ENCODE results near the gene IDH3A. TPM values are rescaled to one million over a fixed set of nuclear protein-coding genes. Genes with fewer than 3 reads are reported as not detected.

The IDH3A gene
- total and polyA plus RNA-seq, 3 donors from 2014 or later: 88.9 to 120 (median 119) TPM

DNA sequence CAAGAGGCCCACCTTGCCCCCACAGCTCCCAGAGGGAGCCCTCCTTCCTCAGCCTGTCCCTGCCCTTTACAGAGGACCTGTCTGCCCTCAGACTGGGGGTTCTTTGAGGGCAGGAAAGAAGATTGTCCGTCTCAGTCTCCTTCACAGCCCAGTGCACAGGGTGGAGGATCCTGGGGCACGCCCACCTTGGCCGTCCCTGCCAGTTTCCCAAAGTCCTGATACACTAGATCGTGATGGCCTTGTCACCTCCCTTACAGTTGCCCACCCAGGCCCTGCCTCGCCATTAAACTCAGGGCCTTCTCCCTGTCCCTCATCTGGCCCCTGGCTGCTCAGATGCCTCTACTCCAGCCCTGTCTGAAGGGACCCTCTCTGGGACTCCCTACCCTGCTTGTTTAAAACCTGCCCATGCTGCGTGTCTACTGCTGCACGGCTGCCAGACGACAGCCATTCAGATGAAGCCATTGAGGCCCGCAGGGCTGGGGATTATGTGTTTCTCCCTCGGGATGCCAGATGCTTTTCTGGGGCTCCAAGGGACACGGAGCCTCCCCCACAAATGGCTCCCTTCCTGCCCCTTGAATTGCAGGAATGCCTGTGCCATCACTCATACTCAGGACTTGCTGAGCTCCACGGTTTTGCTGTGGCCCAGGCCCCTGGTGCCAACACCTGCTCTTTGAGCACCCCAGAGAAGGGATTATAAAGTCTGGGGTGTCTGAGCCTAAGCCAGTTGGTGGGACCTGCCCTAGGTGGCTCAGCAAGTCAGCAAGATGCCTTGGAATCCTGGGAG lies 57.4 kb downstream of the IDH3A start:
- Histone ChIP-seq H3K4me1 (peaks cover 71% of the 10 kb centered on the region), H3K27me3 (no peaks in the 10 kb centered on the region), H3K9me3 (no peaks in the 10 kb centered on the region), H3K27ac (peak overlapping the region; percentile 69 to 80), H3K36me3 (ENCODE audit: low read depth, missing control alignments) (no peaks in the 10 kb centered on the region), H3K4me3 (no peak overlapping the region)
- intact Hi-C loops (cut with DNase I; ENCODE audit: low total_unique reads): no loop called here
- TF ChIP-seq, protein P1, sequence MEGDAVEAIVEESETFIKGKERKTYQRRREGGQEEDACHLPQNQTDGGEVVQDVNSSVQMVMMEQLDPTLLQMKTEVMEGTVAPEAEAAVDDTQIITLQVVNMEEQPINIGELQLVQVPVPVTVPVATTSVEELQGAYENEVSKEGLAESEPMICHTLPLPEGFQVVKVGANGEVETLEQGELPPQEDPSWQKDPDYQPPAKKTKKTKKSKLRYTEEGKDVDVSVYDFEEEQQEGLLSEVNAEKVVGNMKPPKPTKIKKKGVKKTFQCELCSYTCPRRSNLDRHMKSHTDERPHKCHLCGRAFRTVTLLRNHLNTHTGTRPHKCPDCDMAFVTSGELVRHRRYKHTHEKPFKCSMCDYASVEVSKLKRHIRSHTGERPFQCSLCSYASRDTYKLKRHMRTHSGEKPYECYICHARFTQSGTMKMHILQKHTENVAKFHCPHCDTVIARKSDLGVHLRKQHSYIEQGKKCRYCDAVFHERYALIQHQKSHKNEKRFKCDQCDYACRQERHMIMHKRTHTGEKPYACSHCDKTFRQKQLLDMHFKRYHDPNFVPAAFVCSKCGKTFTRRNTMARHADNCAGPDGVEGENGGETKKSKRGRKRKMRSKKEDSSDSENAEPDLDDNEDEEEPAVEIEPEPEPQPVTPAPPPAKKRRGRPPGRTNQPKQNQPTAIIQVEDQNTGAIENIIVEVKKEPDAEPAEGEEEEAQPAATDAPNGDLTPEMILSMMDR (IDR thresholded peaks at IDR 0.05): no peak
- TF ChIP-seq POLR2A (IDR thresholded peaks at IDR 0.05): no peak
- DNase-seq: peak; percentile 14
- 53 to 71% methylated on average over 7 to 12 of the region's 12 CpGs for WGBS, 2 donors

DNA sequence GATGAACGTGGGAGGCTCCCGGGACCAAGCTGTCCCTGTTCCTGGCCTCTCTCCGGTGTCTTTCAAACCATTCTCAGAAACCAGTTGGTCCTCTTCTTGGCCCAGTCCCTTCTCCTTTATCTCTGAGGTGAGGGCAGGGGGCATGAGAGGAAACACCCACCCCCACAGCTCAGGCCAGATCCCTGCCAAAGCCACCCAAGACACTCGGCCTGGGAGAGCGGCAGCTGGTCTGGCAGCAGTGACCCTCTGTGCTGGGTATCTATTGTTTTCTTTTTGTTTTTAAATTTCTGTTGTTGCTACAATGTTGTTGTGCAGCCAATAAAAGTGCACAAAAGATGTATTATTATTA lies 57.9 kb downstream of the IDH3A start:
- TF ChIP-seq POLR2A (IDR thresholded peaks at IDR 0.05): no peak
- TF ChIP-seq, protein P1 (IDR thresholded peaks at IDR 0.05): no peak
- H3K27ac ChIP-seq: peak overlapping the region; percentile 69 to 80
- no peak overlapping the region for H3K4me3 ChIP-seq
- no peaks in the 10 kb centered on the region for H3K9me3 ChIP-seq
- H3K4me1 ChIP-seq: peaks cover 75% of the 10 kb centered on the region
- 35 to 58% methylated on average over 5 of the region's 5 CpGs for WGBS, 2 donors
- no peaks in the 10 kb centered on the region for H3K27me3 ChIP-seq
- intact Hi-C loops (cut with DNase I; ENCODE audit: low total_unique reads): no loop called here
- peak; percentile 41 for DNase-seq
- no peaks in the 10 kb centered on the region for H3K36me3 ChIP-seq (ENCODE audit: low read depth, missing control alignments)

DNA sequence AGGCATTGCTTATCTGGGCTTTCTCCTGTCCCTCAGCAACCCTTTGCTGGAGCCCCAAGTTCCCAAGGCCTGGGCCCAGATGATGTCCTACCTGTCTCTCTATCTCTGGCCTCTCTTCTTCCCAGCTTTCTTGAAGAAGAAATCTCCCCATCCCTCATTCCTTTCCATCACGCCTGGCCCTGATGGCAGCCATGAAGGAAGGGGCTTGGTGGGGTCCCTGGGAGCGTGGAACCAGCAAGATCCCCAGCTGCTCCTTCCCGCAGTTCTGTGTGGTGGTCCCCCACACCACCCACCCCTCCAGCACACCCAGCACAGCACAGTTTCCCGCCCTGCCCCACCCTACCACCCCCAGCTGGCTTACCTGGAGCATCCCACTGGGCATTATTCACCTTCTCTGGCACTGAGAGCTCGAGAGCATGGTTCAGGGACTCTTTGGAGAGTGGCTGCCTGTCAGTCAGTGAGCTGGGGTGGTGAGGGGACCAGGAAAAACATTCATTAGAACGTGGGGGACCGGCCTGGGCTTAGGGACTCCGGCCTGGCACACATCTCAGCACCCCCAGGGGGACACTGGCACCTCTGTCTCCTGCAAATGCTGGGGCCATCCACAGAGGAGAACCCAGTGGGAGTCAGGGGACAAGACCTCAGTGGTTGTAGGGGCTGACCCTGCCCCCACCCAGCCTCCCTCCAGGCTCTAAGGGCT lies 58.6 kb downstream of the IDH3A start:
- no peaks in the 10 kb centered on the region for H3K9me3 ChIP-seq
- 91 to 93% methylated on average over 5 to 8 of the region's 8 CpGs for WGBS, 2 donors
- no peaks in the 10 kb centered on the region for H3K36me3 ChIP-seq (ENCODE audit: low read depth, missing control alignments)
- no peaks in the 10 kb centered on the region for H3K27me3 ChIP-seq
- no peak overlapping the region for H3K4me3 ChIP-seq
- DNase-seq: peak; percentile 9
- TF ChIP-seq, protein P1 (IDR thresholded peaks at IDR 0.05): no peak
- no peak for TF ChIP-seq POLR2A (IDR thresholded peaks at IDR 0.05)
- H3K27ac ChIP-seq: peak overlapping the region; percentile 69 to 80
- intact Hi-C loops (cut with DNase I; ENCODE audit: low total_unique reads): no loop called here
- H3K4me1 ChIP-seq: peaks cover 70% of the 10 kb centered on the region

DNA sequence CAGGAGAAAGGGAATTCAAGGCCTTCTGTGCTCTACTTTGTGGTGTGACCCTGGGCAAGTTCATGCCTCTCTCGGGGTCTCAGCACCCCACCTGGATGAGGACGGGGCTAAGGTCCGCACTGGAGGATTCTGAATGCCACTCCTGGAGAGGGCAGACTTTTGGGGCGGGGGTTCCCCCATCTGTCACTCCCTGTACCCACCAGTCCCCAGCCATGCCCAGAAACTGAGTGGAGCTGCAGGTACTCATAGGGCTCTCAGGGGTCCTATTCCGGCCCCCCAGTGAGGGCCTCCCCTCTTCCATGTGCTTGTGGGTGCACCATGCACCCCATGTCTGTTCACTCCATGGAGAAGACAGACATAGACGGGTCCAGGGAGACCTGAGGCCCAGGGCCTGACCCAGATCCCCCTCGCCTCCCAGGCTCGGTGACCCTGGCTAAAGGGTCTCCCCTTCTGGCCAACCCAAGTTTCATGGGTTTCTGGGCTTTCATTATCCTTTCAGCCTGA lies 59.2 kb downstream of the IDH3A start:
- peaks cover 66% of the 10 kb centered on the region for H3K4me1 ChIP-seq
- 94 to 95% methylated on average over 7 to 8 of the region's 8 CpGs for WGBS, 2 donors
- H3K9me3 ChIP-seq: no peaks in the 10 kb centered on the region
- no peak for TF ChIP-seq POLR2A (IDR thresholded peaks at IDR 0.05)
- TF ChIP-seq, protein P1 (IDR thresholded peaks at IDR 0.05): no peak
- no peak overlapping the region for H3K4me3 ChIP-seq
- H3K27me3 ChIP-seq: no peaks in the 10 kb centered on the region
- no peaks in the 10 kb centered on the region for H3K36me3 ChIP-seq (ENCODE audit: low read depth, missing control alignments)
- peak; percentile 3 for DNase-seq
- intact Hi-C loops (cut with DNase I; ENCODE audit: low total_unique reads): no loop called here
- peak overlapping the region; percentile 69 to 80 for H3K27ac ChIP-seq
